ENCODE data around the gene CENPT. TPM values are rescaled to one million over a fixed set of nuclear protein-coding genes. Genes with fewer than 3 reads are reported as not detected.

Gene CENPT
- total and polyA plus RNA-seq, 2 of the 13 experiments (the other 11 are each of a cell fraction or from before 2014, with no cell fraction given), result 40.9 to 43.3 TPM

- H4K20me1 ChIP-seq (ENCODE audit: insufficient read depth, low read length), result no peaks in the 10 kb centered on the region
- ATAC-seq (peak; percentile 98), FAIRE-seq (peak; percentile 93), DNase-seq (ENCODE audit: low spot score) (peak; percentile 89)
- H3K27ac ChIP-seq (ENCODE audit: extremely low read length, insufficient read depth, low read length), result peak overlapping the region; percentile 59
- intact Hi-C loops (cut with micrococcal nuclease; ENCODE audit: unreplicated experiment), result no loop called here
- H3K36me3 ChIP-seq (replicated peaks in 1 of 2; ENCODE audit: control insufficient read depth in 1 of 2, insufficient read depth in 2 of 2, low read length in 2 of 2), result peaks cover 19 to 35% of the 10 kb centered on the region in 2 experiments
- POLR2A ChIA-PET, result interaction anchor here (0.5 to 4.1 kb wide), 17 partner anchors 10 to 251 kb away, joined by 3 to 47 read pairs (median 5); partner anchors contain the start of genes ACD, CENPT, NFATC3 and NUTF2
- WGBS (ENCODE audit: low lambda C conversion rate), result 1% methylated on average over 15 of the region's 49 CpGs
- peak overlapping the region; percentile 99 for H3K4me2 ChIP-seq (ENCODE audit: low read depth, low read length)
- TSS peak; percentile 73 for BruUV-seq (replicated peaks)
- in situ Hi-C loops (cut with HindIII; ENCODE audit: extremely low pct_ligation_motif_present, low pct_unique_long_range_greater_than_20kb), result no loop called here
- peaks cover 16% of the 10 kb centered on the region for H3K79me2 ChIP-seq (ENCODE audit: insufficient read depth, low read length)
- no peaks in the 10 kb centered on the region; a peak in 1 of 5 replicates for H3K27me3 ChIP-seq (ENCODE audit: control insufficient read depth in 1 of 2, insufficient read depth in 2 of 2, low read length in 2 of 2)
- peaks cover 37% of the 10 kb centered on the region for H3K4me1 ChIP-seq (ENCODE audit: insufficient read depth, low read length)
- peak overlapping the region; percentile 97 for H2AFZ ChIP-seq (ENCODE audit: low read length)
- peak overlapping the region; percentile 92 for H3K9ac ChIP-seq (ENCODE audit: insufficient read depth, low read depth, low read length)
- H3K4me3 ChIP-seq (replicated peaks in 1 of 3; ENCODE audit: insufficient read depth in 1 of 3, low read depth in 2 of 3, low read length in 3 of 3), result peak overlapping the region; percentile 75 to 91 (median 75)
- no peaks in the 10 kb centered on the region for H3K9me3 ChIP-seq (ENCODE audit: low read length)
- CTCF ChIA-PET (ENCODE audit: low intra/inter-chr PET ratio, low total read pairs), result interaction anchor here (1.3 kb wide), 1 partner anchor 17 kb away, joined by 3 read pairs; no protein-coding TSS in a partner anchor
- TF ChIP-seq ZNF777 (CRISPR knock-in tag; IDR thresholded peaks at IDR 0.05), result peak; percentile 80
- TF ChIP-seq ZSCAN31 (CRISPR knock-in tag; IDR thresholded peaks at IDR 0.05; ENCODE audit: low read depth), result peak; percentile 81
- TF ChIP-seq ARID3A (IDR thresholded peaks at IDR 0.05; ENCODE audit: low read depth, low read length), result no peak
- peak; percentile 64; the same call in 1 of the 2 replicates for TF ChIP-seq RFXAP (CRISPR knock-in tag; IDR thresholded peaks at IDR 0.05; ENCODE audit: borderline replicate concordance)
- no peak for TF ChIP-seq ZNF672 (CRISPR knock-in tag; IDR thresholded peaks at IDR 0.05)
- TF ChIP-seq RERE (CRISPR knock-in tag; IDR thresholded peaks at IDR 0.05; ENCODE audit: low read depth), result peak; percentile 15; the same call in 1 of the 2 replicates
- no peak for TF ChIP-seq HMGXB3 (CRISPR knock-in tag; IDR thresholded peaks at IDR 0.05; ENCODE audit: borderline replicate concordance)
- TF ChIP-seq KLF6 (CRISPR knock-in tag; IDR thresholded peaks at IDR 0.05), result peak; percentile 69; the same call in 1 of the 2 replicates
- TF ChIP-seq SIN3B (IDR thresholded peaks at IDR 0.05; ENCODE audit: low read length), result peak; percentile 84
- TF ChIP-seq GFI1 (CRISPR knock-in tag; IDR thresholded peaks at IDR 0.05; ENCODE audit: borderline replicate concordance), result peak; percentile 45; the same call in 1 of the 2 replicates
These were observed 13.9 kb downstream of the CENPT start for GRCh38 chr16:67833415-67834241.
